GM06990 (cell line): ENCODE measurements around the gene TTLL5.

ENCODE experiments used
- DNase-seq: peaks from one replicate; pipeline ENCODE4 v3.0.0-alpha.2; 2011; ENCODE audit not compliant: insufficient read length; ENCODE audit errors: extremely low read depth
- H3K27me3 ChIP-seq: replicated peaks from 2 replicates; pipeline ENCODE4 v1.6.0; 2011; ENCODE audit warnings: low read length; ENCODE audit not compliant: control insufficient read depth, insufficient read depth
- H3K36me3 ChIP-seq: 2 replicates; pipeline ENCODE4 v1.5.1; 2011; ENCODE audit warnings: low read length; ENCODE audit not compliant: control insufficient read depth, insufficient read depth
- H3K4me3 ChIP-seq: replicated peaks from 2 replicates; pipeline ENCODE4 v1.5.1; 2011; ENCODE audit warnings: low read depth, mild to moderate bottlenecking, control low read depth, low read length
- TF ChIP-seq, protein P1 (sequence below): IDR thresholded peaks from 2 replicates; pipeline ENCODE4 v1.5.1; 2011; ENCODE audit warnings: low read length, control low read depth, mild to moderate bottlenecking, inconsistent platforms; ENCODE audit not compliant: insufficient read depth, poor library complexity, severe bottlenecking

Gene TTLL5

DNA sequence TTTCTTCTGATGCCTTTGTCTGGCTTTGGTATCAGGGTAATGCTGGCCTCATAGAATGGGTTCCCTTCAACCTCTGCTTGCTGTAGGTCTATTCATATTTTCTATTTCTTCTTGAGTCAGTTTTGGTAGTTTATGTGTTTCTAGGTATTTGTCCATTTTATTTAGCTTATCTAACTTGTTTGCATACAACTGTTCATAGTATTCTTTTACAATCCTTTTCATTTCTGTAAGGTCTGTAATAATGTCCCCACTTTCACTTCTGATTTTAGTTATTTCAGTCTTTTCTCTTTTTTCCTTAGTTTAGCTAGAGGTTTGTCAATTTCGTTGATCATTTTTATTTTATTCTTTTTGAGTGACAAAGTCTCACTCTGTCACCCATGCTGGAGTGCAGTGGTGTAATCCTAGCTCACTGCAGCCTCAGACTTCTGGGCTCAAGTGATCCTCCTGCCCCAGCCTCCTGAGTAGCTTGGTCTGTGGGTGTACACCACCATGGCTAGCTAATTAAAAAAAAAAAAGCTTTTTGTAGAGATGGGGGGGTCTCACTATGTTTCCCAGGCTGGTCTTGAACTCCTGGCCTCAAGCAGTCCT, 11.7 kb downstream of the TTLL5 start:
- Histone ChIP-seq H3K27me3 (no peaks in the 10 kb centered on the region), H3K4me3 (no peak overlapping the region), H3K36me3 (peaks cover 1% of the 10 kb centered on the region)
- TF ChIP-seq, protein P1, sequence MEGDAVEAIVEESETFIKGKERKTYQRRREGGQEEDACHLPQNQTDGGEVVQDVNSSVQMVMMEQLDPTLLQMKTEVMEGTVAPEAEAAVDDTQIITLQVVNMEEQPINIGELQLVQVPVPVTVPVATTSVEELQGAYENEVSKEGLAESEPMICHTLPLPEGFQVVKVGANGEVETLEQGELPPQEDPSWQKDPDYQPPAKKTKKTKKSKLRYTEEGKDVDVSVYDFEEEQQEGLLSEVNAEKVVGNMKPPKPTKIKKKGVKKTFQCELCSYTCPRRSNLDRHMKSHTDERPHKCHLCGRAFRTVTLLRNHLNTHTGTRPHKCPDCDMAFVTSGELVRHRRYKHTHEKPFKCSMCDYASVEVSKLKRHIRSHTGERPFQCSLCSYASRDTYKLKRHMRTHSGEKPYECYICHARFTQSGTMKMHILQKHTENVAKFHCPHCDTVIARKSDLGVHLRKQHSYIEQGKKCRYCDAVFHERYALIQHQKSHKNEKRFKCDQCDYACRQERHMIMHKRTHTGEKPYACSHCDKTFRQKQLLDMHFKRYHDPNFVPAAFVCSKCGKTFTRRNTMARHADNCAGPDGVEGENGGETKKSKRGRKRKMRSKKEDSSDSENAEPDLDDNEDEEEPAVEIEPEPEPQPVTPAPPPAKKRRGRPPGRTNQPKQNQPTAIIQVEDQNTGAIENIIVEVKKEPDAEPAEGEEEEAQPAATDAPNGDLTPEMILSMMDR = no peak
- DNase-seq = no peak

DNA sequence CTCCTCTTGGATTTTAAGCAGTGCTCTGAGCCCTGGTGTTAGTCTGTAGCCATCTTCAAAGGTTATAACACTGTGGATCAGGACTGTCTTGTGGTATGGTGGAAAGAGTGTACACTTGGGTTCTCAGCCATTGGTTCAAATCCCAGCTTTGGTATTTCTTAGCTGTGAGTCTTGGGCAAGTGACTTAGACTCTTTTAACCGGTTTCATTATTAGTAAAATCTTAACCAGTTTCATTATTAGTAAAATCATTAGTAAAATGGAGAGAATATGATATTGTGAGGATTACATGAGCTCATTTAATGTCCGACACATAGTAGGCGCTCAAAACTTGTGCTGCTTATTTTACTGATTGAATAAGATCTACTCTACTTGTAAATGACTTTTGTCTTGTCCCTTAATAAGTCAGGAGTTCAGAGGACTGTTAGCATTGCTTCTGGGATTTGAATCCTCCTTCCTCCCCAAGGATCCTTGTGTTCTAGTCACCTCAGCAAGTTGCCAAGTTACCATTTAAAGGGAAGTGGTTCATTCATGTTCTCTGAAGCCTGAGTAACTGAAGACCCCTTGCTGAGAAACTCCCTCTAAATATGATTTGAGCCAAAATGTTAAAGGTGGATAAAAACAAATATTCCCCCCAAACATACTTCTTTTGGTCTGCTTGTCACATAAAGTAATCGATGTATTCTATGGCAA, 12.4 kb downstream of the TTLL5 start:
- TF ChIP-seq, protein P1 = no peak
- Histone ChIP-seq H3K4me3 (no peak overlapping the region), H3K36me3 (peaks cover 1% of the 10 kb centered on the region), H3K27me3 (no peaks in the 10 kb centered on the region)
- DNase-seq = peak; percentile 57

DNA sequence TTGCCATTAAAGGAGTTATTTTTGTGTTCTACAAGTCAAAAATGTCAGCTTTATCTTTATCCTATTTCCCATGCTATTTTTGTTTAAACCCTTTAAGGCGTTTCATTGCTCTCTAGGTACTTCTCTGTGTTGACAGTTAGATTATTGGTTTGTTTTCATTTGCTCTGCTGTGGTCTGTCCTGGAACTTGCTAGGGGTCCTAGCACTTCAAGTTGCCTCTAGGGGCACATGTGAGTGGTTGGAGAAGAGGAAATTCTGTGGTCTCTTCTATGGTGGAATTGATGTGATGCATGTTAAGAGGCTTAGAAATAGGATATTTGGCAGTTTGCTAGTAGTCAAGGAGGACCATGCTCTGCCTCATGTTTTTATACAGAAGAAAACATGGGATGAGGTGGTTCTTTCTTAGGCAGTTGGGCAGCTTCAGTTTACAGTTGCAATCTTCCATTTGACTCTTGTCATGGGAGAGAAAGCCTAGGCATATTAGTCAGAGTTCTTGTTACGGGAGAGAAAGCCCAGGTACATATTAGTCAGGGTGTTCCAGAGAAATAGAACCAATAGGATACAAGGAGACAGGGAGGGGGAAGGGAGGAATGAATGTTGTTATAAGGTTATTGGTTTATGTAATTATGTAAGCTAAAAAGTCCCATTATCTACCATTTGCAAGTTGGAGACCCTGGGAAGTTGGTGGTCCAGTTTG, 14.4 kb downstream of the TTLL5 start:
- DNase-seq = no peak
- H3K27me3 ChIP-seq = no peaks in the 10 kb centered on the region
- no peaks in the 10 kb centered on the region; the same call in 1 of the 2 replicates for H3K36me3 ChIP-seq
- no peak overlapping the region for H3K4me3 ChIP-seq
- TF ChIP-seq, protein P1 = peak; percentile 8

DNA sequence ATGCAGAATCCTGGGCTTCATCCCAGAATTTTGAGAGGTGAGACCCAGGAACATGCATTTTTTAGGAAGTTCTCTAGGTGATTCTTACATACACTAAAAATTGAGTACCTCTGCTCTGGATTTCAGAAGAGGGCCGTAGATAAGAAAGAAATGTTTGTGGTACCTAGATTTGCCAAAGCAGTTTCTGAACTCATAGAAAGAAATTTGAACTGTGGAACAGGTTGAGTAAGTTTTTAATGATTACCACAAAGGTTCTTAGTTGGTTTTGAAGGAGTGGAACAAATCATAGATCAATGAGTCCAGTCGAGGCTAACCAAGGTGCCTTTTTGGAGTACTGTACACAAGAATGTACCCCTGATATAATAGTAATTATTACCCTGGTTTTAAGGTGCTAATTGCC, 24.9 kb downstream of the TTLL5 start:
- no peak for DNase-seq
- Histone ChIP-seq H3K4me3 (no peak overlapping the region), H3K27me3 (no peaks in the 10 kb centered on the region), H3K36me3 (peaks cover 5% of the 10 kb centered on the region)
- TF ChIP-seq, protein P1 = no peak

DNA sequence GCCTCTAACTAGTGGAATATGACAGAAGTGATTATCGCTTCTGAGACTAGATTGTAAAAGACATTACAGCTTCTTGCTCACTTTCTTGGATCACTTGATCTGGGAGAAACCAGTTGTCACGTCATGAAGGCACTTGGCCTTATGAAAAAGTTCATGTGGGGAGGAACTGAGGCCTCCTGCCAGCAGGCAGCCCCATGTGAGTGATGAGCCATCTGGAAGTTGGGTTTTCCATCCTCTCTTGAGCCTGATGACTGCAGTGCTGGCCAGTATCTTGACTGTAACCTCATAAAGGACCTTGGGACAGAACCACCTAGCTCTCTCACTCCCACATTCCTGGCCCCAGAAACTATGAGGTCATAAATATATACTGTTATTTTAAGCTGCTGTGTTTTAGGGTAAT, 28.0 kb downstream of the TTLL5 start:
- Histone ChIP-seq H3K4me3 (no peak overlapping the region), H3K36me3 (no peaks in the 10 kb centered on the region; the same call in none of the 2 replicates), H3K27me3 (no peaks in the 10 kb centered on the region)
- no peak for DNase-seq
- TF ChIP-seq, protein P1 = no peak
